ENCODE results near the gene MESP1.

MESP1 gene

DNA sequence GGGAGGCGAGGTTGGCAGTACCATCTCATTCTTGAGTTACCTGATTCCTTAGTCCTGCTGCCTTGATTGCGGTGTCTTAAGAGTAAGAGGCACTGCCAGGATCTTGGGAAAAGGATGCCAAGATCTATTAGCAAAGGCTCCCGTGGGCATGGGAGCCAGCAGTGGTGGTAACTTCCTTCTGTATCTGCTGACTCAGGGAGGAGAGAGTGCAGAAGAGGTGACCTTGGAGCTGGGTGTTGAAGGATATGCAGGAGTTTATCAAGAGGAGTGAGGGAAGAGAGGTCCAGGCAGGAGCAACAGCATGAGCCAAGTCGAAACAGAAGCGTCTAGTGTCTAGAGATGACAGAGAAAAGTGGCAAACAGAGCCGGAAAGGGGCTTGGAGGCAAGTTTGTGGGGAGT lies 29.6 kb upstream of the MESP1 start:
- DNase-seq, result no peak

DNA sequence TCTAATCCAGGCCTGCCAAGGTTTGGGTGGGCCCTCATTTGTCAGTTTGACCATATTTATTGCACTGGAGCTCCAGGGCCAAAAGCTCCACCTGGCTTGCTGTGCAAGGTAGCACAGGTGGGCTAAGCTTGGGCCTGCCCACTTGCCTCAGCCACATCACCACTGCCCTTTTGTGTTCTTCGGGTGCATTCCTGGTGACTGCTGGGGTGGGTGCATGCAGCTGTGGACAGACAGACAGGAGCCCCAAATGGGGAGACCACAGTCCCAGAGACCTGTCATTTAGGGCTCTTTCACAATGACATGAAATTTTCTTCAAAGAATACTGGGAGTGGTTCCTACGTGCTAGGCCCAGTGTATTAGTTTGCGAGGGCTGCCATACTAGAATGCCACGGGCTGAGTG lies 27.8 kb upstream of the MESP1 start:
- no peak for DNase-seq

DNA sequence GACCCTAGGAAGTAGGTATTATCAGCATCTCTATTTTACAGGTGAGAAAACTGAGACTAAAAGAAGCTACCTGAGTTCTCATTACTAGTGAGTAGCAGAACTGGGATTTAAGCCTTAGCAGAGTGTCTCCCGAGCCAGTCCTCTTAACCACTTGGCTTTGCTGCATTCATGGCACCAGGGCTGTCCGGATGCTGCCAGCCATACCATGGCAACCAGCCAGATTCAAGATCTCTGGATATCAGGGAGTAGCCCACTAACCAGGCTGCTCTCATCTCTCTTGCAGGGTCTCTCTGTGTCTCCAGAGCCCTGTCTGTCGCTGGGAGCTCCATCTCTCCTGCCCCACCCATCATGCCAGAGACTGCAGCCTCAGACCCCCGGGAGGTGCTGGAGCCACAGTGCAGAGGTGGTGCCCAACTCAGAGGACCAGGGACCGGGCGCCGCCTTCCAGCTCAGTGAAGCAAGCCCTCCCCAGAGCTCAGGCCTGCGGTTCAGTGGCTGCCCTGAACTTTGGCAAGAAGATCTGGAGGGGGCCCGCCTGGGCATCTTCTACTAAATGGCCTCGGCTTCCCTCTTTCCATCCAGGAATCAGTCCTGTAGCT lies 26.8 kb upstream of the MESP1 start:
- no peak for DNase-seq

- DNase-seq, result no peak
Measured at GRCh38 chr15:89777073-89777751, 26.2 kb upstream of the MESP1 start.

GRCh38 chr15:89776274-89777072 lies 25.4 kb upstream of the MESP1 start, which contains the start of gene MESP2:
Gene MESP2 (plus strand): TSS chr15:89776332. CDS start chr15:89776358, 26 bp downstream.
- peak; percentile 71 for DNase-seq

DNA sequence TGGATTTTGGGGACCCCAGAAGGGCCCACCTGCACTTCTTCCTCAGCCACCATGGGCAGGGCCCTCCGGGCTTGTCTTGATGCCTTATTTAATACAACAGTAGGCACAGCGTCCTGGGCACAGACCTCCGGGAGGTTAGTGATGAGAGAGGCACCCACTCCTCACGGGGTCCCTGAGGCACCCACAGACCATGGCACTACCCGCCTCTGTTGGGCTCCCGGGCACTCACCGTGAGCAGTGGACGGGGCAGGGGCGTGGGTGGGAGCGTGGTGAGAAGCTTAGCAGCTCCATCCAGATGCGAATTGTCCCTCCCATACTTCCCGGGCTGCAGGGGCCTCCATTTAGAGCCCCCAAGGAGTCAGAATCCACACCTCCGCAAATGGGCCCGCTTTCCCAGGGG lies 24.8 kb upstream of the MESP1 start:
- no peak for DNase-seq

- DNase-seq, result no peak
Measured at GRCh38 chr15:89774492-89774891, 23.4 kb upstream of the MESP1 start.

- no peak for DNase-seq
Measured at GRCh38 chr15:89772932-89773583, 22.0 kb upstream of the MESP1 start.

DNA sequence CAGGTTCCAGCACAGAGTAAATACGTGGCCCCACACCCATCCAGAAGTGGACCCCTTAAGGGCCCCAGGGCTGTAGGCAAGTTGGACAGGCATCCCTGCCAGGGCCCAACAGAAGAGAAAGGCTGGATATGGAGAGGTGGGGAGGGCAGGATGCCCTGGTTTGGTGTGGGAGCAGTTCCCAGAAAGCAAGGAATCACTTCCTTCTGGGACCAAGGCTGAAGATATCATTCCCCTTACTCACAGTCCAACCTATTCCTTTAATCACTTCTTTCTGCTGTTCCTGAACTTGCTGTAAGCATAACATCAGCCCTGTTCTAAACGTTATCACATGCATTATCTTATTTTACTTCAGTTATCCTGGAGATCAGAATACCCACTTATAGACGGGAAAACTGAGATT lies 19.0 kb upstream of the MESP1 start:
- DNase-seq, result no peak

DNA sequence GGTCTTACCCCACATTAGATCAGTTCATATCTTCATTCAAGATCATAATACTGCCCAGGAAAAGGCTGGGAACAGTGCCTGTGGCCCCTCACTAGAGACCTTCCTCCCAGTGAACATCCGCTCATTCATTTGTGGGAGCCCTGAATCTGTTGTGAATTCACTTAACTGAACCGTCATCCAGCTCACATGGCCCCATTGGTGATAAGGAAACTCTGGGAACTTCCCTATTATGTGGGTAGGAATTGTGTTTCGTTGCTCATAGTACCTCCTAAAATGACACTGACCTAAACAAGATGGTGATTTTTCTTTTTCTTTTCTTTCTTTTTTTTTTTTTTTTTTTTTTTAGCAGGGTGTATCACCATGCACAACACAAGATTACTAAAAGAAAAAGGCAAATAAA lies 18.3 kb upstream of the MESP1 start:
- DNase-seq, result no peak

DNA sequence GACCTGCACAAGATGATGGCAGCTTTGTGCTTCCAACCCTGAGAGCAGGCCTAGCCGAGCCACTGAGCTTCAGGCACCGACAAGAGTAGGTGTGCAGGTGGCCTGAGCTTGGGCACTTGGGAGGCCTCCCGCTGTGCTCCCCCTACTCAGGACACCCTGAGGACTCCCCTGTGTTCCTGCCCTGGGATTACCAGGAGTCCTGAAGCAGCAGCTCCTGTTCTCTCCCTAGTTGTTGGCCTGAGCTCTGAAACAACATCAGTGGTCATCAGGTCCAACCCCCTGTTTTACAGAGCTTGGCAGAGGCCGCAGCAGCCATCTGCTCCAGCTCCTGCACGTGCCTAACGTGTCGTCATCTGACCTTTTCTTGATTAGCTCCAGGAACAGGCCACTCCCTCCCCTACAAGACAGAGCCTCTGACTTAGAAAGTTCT lies 17.0 kb upstream of the MESP1 start:
- DNase-seq, result no peak

DNA sequence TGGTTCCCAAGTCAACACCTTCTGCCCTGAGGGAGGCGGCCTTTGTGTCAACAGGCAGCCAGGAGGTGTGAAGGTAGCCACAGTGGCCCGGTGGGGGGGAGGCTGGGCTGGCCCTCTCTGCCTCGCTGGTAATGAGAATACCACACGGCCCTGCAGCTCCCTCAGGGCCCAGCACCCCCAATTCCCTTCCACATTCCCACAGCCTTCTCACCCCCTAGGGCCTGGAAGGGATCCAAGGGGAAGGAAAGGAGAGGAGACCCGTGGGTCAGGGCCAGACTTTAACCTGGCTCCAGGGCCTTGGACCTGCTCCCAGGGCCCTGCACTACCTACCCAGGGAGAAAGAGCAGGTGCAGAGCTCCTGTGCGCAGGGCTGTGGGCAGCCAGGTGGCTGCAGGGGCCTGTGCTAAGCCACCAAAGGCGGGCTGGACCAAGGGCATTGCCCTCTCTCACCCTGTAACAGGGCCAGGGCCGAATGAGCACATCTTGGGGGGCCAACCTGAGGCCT lies 16.4 kb upstream of the MESP1 start:
- no peak for DNase-seq

DNA sequence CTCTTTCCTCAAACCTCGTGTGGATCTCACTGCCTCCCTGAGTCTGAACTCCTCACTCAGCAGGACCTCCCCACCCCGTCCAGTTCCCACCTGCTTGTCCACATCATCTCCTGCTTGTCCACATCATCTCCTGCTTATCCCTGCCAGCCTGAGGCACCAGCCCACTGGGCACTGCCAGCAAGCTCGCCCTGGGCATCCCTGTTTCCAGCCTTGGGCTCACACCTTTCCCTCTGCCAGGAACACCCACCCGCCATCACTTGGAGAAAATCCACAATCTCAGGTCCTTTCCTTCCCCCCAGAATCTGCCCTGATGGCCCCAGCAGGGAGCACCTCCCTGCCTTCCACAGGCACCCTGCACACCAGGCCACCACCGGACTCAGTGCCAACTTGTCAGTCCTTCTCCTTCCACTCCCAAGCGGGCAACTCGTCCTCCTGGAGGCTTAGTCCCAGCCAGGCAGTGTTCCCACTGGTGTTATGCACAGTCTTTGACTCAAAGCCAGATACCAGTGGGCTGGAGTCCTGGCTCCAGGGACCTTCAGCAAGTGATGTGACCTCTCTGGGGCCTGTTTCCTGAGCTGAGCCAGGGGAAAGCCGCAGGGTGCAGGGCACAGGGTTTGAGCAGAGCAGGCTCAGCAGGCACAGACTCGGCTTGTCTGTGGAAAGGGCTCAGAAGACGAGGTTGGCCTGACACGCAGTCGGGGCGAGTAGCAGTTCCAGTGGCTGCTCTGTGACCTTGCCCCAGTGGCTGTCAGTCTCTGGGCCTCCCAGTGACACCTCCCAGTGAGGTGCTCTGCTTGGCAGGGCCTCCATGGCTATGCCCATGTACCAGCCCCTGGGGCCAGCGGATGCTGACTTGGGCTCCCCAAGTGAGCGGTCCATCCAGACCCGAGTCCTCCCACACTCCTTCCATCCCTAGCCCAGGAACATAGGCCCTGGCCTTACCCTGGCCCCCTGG lies 15.6 kb upstream of the MESP1 start:
- DNase-seq, result no peak

DNA sequence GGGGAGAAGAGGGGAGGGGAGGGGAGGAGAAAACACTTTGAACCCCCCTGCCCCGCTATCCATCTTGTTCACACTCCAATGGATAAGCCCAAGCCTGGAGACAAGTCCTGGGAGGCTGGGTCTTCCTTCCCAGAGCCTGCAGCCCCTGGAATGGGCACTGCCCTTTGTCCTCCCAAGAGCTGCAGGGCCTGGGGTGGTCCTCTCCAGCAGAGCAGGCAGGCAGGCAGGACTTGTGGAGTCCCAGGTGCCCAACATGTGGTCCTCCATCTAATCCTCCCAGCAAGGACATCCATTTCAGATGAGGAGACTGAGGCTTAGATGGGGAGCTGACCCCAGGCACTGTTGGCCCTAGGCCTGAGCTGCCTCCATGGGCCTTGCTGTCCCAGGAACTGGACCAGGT lies 14.6 kb upstream of the MESP1 start:
- DNase-seq, result no peak

DNA sequence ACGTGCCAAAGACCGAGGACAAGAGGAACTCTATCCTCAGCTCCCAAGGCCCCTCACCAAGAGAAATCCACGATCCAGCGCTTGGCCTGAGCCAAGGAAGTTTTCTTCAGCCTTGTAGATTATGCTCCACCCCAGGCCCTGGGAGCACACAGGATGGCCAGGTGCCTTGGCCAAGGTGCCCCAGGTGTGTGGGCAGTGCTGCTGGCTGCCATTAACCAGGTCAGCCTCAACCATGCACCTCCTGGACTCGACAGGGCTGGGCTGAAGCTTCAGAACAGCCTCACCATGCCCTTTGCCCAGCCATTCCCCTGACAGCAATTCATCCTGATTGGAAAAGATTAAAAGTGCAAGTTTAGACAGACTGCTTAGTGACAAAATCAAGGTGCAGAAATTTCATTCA lies 10.9 kb upstream of the MESP1 start:
- no peak for DNase-seq

- DNase-seq, result no peak
Measured at GRCh38 chr15:89761009-89761831, 10.2 kb upstream of the MESP1 start.

GRCh38 chr15:89760303-89761008 lies 9.4 kb upstream of the MESP1 start:
- peak; percentile 80 for DNase-seq

- no peak for DNase-seq
Measured at GRCh38 chr15:89759835-89760234, 8.8 kb upstream of the MESP1 start.

- no peak for DNase-seq
Measured at GRCh38 chr15:89758981-89759380, 7.9 kb upstream of the MESP1 start.

DNA sequence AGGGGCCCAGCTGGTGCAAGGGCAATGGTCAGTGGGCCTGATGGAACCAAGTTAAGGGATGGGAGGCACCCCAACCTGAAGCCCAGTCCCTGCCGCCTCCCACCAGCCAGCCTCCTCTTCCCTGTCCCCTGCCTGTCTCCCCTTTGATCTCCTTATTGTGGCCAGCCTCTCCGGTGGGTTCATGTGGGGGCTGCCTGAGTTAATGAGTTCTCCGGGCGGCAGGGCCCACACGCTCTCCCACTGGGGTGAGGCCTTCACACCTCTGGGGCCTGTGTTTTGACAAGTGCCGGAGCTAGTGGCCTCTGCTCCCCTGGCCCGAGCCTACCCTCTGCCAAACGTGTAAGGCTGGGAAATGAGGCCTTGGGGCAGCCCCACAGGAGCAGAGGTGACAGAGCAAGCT lies 7.2 kb upstream of the MESP1 start:
- DNase-seq, result no peak

DNA sequence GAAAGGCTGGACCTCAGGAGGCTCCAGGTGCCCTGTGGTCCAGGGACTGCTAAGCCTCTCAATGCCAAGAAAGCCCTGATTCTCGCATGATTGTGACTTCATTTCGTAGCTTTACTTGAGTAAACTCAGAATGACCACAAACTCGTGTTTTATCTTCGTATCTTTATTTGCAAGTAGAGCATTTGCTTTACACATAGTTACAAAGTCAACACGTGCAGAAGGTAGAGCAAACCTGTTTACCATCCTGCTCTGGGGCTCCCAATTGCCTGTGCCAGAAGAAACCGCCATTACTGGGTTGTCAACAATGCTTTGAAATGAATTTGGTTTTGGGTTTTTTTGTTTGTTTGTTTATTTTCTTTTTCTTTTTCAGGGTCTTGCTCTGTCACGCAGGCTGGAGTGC lies 5.8 kb upstream of the MESP1 start:
- DNase-seq, result no peak
